ENCODE measurements around the gene TRERF1.
"Not testable (repeated sequence)": the region's sequence is repeated elsewhere in the genome, so short reads cannot be mapped to it uniquely, and the experiment has no call there.

The TRERF1 gene

GRCh38 chr6:42193491-42193894 lies 258.2 kb downstream of the TRERF1 start:
- H3K9ac ChIP-seq (ENCODE audit: insufficient read length), result no peak overlapping the region
- TF ChIP-seq POLR2AphosphoS5 (IDR thresholded peaks at IDR 0.05; ENCODE audit: borderline replicate concordance, low read depth, low read length) (no peak), EZH2 (IDR thresholded peaks at IDR 0.05) (no peak), FOXP2 (optimal IDR thresholded peaks at IDR 0.05; ENCODE audit: control extremely low read depth, extremely low read length, insufficient read depth) (no peak)
- no peaks in the 10 kb centered on the region for H3K36me3 ChIP-seq (ENCODE audit: insufficient read depth, low read length)
- no peak overlapping the region for H3K27ac ChIP-seq
- H3K9me3 ChIP-seq (ENCODE audit: low read depth, low read length), result no peaks in the 10 kb centered on the region
- H3K4me3 ChIP-seq, result no peak overlapping the region
- DNase-seq (ENCODE audit: low read depth, low spot score), result no peak

- not testable (repeated sequence) for H3K27ac ChIP-seq; H3K9ac ChIP-seq (ENCODE audit: insufficient read length); H3K9me3 ChIP-seq (ENCODE audit: low read depth, low read length); H3K36me3 ChIP-seq (ENCODE audit: insufficient read depth, low read length); DNase-seq (ENCODE audit: low read depth, low spot score); H3K4me3 ChIP-seq
These were observed 259.3 kb downstream of the TRERF1 start for GRCh38 chr6:42192385-42192784.

- H3K4me3 ChIP-seq, result no peak overlapping the region
- H3K27ac ChIP-seq, result no peak overlapping the region
- no peak for TF ChIP-seq EZH2 (IDR thresholded peaks at IDR 0.05)
- TF ChIP-seq POLR2AphosphoS5 (IDR thresholded peaks at IDR 0.05; ENCODE audit: borderline replicate concordance, low read depth, low read length), result no peak
- no peak for TF ChIP-seq FOXP2 (optimal IDR thresholded peaks at IDR 0.05; ENCODE audit: control extremely low read depth, extremely low read length, insufficient read depth)
- no peak overlapping the region for H3K9ac ChIP-seq (ENCODE audit: insufficient read length)
- H3K36me3 ChIP-seq (ENCODE audit: insufficient read depth, low read length), result no peaks in the 10 kb centered on the region
- H3K9me3 ChIP-seq (ENCODE audit: low read depth, low read length), result no peaks in the 10 kb centered on the region
- no peak for DNase-seq (ENCODE audit: low read depth, low spot score)
These were observed 261.1 kb downstream of the TRERF1 start for GRCh38 chr6:42190554-42191183.

GRCh38 chr6:42188406-42188805 lies 263.3 kb downstream of the TRERF1 start:
- no peak for TF ChIP-seq EZH2 (IDR thresholded peaks at IDR 0.05)
- no peak for TF ChIP-seq FOXP2 (optimal IDR thresholded peaks at IDR 0.05; ENCODE audit: control extremely low read depth, extremely low read length, insufficient read depth)
- no peak for TF ChIP-seq POLR2AphosphoS5 (IDR thresholded peaks at IDR 0.05; ENCODE audit: borderline replicate concordance, low read depth, low read length)
- Histone ChIP-seq H3K36me3 (ENCODE audit: insufficient read depth, low read length) (no peaks in the 10 kb centered on the region), H3K4me3 (no peak overlapping the region), H3K27ac (no peak overlapping the region), H3K9ac (ENCODE audit: insufficient read length) (no peak overlapping the region), H3K9me3 (ENCODE audit: low read depth, low read length) (no peaks in the 10 kb centered on the region)
- no peak for DNase-seq (ENCODE audit: low read depth, low spot score)

GRCh38 chr6:42185597-42185996 lies 266.1 kb downstream of the TRERF1 start:
- Histone ChIP-seq H3K9ac (ENCODE audit: insufficient read length) (no peak overlapping the region), H3K27ac (no peak overlapping the region), H3K9me3 (ENCODE audit: low read depth, low read length) (no peaks in the 10 kb centered on the region), H3K4me3 (no peak overlapping the region), H3K36me3 (ENCODE audit: insufficient read depth, low read length) (no peaks in the 10 kb centered on the region)
- no peak for TF ChIP-seq FOXP2 (optimal IDR thresholded peaks at IDR 0.05; ENCODE audit: control extremely low read depth, extremely low read length, insufficient read depth)
- TF ChIP-seq POLR2AphosphoS5 (IDR thresholded peaks at IDR 0.05; ENCODE audit: borderline replicate concordance, low read depth, low read length), result no peak
- no peak for TF ChIP-seq EZH2 (IDR thresholded peaks at IDR 0.05)
- DNase-seq (ENCODE audit: low read depth, low spot score), result no peak

- Histone ChIP-seq H3K9ac (ENCODE audit: insufficient read length) (no peak overlapping the region), H3K36me3 (ENCODE audit: insufficient read depth, low read length) (no peaks in the 10 kb centered on the region), H3K9me3 (ENCODE audit: low read depth, low read length) (no peaks in the 10 kb centered on the region), H3K4me3 (no peak overlapping the region), H3K27ac (no peak overlapping the region)
- DNase-seq (ENCODE audit: low read depth, low spot score), result no peak
- TF ChIP-seq EZH2 (IDR thresholded peaks at IDR 0.05), result no peak
- TF ChIP-seq POLR2AphosphoS5 (IDR thresholded peaks at IDR 0.05; ENCODE audit: borderline replicate concordance, low read depth, low read length), result no peak
- TF ChIP-seq FOXP2 (optimal IDR thresholded peaks at IDR 0.05; ENCODE audit: control extremely low read depth, extremely low read length, insufficient read depth), result no peak
These were observed 267.3 kb downstream of the TRERF1 start for GRCh38 chr6:42184475-42184874.

GRCh38 chr6:42182101-42182500 lies 269.6 kb downstream of the TRERF1 start:
- H3K36me3 ChIP-seq (ENCODE audit: insufficient read depth, low read length), result no peaks in the 10 kb centered on the region
- no peaks in the 10 kb centered on the region for H3K9me3 ChIP-seq (ENCODE audit: low read depth, low read length)
- H3K27ac ChIP-seq, result no peak overlapping the region
- no peak for TF ChIP-seq POLR2AphosphoS5 (IDR thresholded peaks at IDR 0.05; ENCODE audit: borderline replicate concordance, low read depth, low read length)
- no peak for TF ChIP-seq FOXP2 (optimal IDR thresholded peaks at IDR 0.05; ENCODE audit: control extremely low read depth, extremely low read length, insufficient read depth)
- no peak for TF ChIP-seq EZH2 (IDR thresholded peaks at IDR 0.05)
- no peak for DNase-seq (ENCODE audit: low read depth, low spot score)
- H3K4me3 ChIP-seq, result no peak overlapping the region
- H3K9ac ChIP-seq (ENCODE audit: insufficient read length), result no peak overlapping the region

GRCh38 chr6:42179945-42180313 lies 271.8 kb downstream of the TRERF1 start:
- no peak for DNase-seq (ENCODE audit: low read depth, low spot score)
- H3K4me3 ChIP-seq, result no peak overlapping the region
- no peak overlapping the region for H3K9ac ChIP-seq (ENCODE audit: insufficient read length)
- H3K27ac ChIP-seq, result no peak overlapping the region
- H3K9me3 ChIP-seq (ENCODE audit: low read depth, low read length), result no peaks in the 10 kb centered on the region
- TF ChIP-seq FOXP2 (optimal IDR thresholded peaks at IDR 0.05; ENCODE audit: control extremely low read depth, extremely low read length, insufficient read depth), result no peak
- TF ChIP-seq POLR2AphosphoS5 (IDR thresholded peaks at IDR 0.05; ENCODE audit: borderline replicate concordance, low read depth, low read length), result no peak
- no peaks in the 10 kb centered on the region for H3K36me3 ChIP-seq (ENCODE audit: insufficient read depth, low read length)

- H3K9me3 ChIP-seq (ENCODE audit: low read depth, low read length), result no peaks in the 10 kb centered on the region
These were observed 272.3 kb downstream of the TRERF1 start for GRCh38 chr6:42179261-42179944.

More at GRCh38 chr6:42179261-42179944, 272.3 kb downstream of the TRERF1 start:
- Histone ChIP-seq H3K27ac (no peak overlapping the region), H3K4me3 (no peak overlapping the region), H3K9ac (ENCODE audit: insufficient read length) (no peak overlapping the region), H3K36me3 (ENCODE audit: insufficient read depth, low read length) (no peaks in the 10 kb centered on the region)
- DNase-seq (ENCODE audit: low read depth, low spot score), result no peak
- TF ChIP-seq POLR2AphosphoS5 (IDR thresholded peaks at IDR 0.05; ENCODE audit: borderline replicate concordance, low read depth, low read length) (no peak), FOXP2 (optimal IDR thresholded peaks at IDR 0.05; ENCODE audit: control extremely low read depth, extremely low read length, insufficient read depth) (no peak), EZH2 (IDR thresholded peaks at IDR 0.05) (no peak)

Data from SK-N-MC (cell line).